GM19438 (cell line): ENCODE results near the gene RAD51D.
"Not testable (repeated sequence)": the region's sequence is repeated elsewhere in the genome, so short reads cannot be mapped to it uniquely, and the experiment has no call there.

Experiments
- ATAC-seq: cut with Tn5 transposase; IDR thresholded peaks from one replicate; pipeline ENCODE4 v1.9.1; 2021; ENCODE audit warnings: low read depth; ENCODE audit not compliant: unreplicated experiment

Gene RAD51D

GRCh38 chr17:35119370-35120165 is at the start of gene RAD51D:
Gene RAD51D, minus strand, starts transcription at chr17:35119860. Its CDS starts 247 bp downstream, at chr17:35119613.
- peak; percentile 85 for ATAC-seq

DNA sequence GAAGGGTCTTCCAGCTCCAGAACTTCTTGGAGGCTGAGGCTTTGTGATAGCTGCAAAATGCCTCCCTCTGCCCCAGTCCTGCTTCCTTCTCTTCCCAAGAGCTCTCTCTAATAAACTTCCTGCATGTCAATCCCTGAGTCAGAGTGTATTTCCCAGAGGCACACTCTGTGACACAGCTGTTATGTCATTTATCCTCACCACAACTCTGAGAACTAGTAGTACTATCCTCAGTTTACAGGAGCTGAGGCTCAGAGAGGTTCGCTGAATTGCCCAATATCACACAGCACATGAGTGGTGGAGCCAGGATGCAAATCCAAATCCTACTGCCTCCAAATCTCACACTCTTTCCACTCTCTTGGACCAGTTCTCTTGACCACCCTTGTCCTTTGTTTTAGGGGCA is 48.0 kb upstream of the RAD51D start:
- ATAC-seq, result no peak

- no peak for ATAC-seq
Observed at GRCh38 chr17:35167046-35167445, 47.4 kb upstream of the RAD51D start.

GRCh38 chr17:35166526-35166925 is 46.9 kb upstream of the RAD51D start:
- no peak for ATAC-seq

- no peak for ATAC-seq
Observed at GRCh38 chr17:35164716-35165115, 45.1 kb upstream of the RAD51D start.

DNA sequence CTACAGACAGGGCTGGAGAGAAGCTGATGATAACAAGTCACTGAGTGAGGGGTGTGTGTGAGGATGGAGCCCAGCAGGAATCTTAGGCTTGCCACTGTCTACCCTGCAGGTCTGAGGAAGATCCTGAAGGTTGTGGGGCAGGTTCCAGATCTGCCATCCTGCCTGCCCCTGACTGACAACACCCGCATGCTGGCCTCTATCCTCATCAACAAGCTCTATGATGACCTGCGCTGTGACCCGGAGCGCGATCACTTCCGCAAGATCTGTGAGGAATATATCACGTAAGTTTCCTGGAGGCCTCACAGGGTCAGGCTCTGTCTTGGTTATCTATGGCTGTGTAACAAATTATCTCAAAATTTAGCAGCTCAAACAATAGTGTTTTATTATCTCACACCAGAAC is 44.2 kb upstream of the RAD51D start:
- ATAC-seq, result no peak

- no peak for ATAC-seq
Observed at GRCh38 chr17:35162755-35163154, 43.1 kb upstream of the RAD51D start.

- no peak for ATAC-seq
Observed at GRCh38 chr17:35161281-35161761, 41.7 kb upstream of the RAD51D start.

- ATAC-seq, result no peak
Observed at GRCh38 chr17:35160354-35161201, 40.9 kb upstream of the RAD51D start.

GRCh38 chr17:35159940-35160339 is 40.3 kb upstream of the RAD51D start:
- ATAC-seq, result no peak

DNA sequence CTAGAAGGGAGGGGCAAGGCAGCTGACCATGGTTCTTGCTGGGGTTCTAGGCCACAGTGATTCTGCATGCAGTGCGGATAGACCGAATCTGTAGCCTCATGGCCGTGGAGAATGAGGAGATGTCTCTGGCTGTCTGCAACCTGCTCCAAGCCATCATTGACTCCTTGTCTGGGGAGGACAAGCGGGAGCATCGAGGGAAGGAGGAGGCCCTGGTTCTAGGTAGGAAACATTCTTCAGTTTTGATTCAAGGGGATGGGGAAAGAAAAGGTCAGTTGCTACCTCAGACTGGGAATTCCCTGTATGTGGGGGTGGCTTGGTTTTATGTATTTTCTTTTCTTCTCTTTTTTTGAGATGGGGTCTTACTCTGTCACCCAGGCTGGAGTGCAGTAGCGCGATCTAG is 35.6 kb upstream of the RAD51D start:
- no peak for ATAC-seq

GRCh38 chr17:35154196-35155165 is 34.8 kb upstream of the RAD51D start:
- ATAC-seq, result no peak

DNA sequence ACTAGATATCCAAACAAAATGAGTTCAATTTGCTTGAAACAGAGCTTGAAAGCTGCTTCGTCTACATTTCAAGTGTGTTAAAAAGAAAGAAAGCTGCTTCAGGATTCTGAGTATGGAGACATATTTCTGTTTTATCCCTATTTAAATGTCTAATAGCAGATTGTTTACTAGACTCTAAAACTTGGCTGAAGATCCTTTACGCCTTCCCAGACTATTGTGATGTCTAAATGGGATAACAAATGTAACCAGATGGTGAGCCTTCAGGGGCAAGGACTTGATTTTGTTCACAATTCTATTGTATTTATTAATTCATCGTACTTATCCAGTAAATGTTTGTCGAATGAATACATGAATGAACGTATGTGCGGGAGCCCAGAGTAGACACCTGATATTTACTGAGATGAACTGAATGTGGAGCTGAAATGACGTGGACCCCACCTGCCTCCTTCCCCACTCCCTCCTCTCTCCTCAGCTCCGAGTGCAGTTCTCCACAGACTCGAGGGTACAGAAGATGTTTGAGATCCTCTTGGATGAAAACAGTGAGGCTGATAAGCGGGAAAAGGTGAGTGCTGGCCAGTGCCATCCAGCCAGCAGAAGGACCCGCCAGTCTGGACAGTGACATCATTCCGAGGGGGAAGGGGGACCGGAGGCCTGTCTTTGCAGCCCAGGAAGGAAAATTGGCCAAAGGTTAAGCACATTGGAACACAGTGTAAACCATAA is 32.9 kb upstream of the RAD51D start:
- no peak for ATAC-seq

DNA sequence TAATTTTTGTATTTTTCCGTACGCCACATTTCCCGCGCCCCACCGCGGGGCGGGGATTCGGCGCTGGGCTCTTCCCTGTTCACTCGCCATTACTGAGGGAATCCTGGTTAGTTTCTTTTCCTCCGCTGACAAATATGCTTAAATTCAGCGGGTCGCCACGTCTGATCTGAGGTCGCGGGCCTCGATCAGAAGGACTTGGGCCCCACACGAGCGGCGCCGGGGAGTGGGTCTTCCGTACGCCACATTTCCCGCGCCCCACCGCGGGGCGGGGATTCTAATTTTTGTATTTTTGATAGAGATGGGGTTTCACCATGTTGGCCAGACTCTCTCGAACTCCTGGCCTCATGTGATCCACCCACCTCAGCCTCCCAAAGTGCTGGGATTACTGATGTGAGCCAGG is 31.4 kb upstream of the RAD51D start:
- not testable (repeated sequence) for ATAC-seq

DNA sequence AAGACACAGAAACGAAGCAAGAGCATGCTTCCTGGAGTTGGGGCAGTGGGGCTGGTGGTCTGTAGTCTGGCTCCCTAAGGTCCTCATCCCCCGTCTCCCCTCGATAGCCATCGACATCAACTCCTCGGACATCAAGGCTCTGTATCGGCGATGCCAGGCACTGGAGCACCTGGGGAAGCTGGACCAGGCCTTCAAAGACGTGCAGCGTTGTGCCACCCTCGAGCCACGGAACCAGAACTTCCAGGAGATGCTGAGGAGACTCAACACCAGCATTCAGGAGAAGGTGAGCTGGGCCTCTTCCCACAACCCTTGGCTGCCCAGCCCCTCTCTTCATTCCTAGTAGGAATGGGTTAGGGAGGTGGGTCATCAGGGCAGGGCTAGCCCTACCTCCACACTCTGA is 30.3 kb upstream of the RAD51D start:
- no peak for ATAC-seq

- no peak for ATAC-seq
Observed at GRCh38 chr17:35148144-35148543, 28.5 kb upstream of the RAD51D start.

GRCh38 chr17:35147375-35147905 is 27.8 kb upstream of the RAD51D start, which contains the start of gene UNC45B:
Gene UNC45B, plus strand, starts transcription at chr17:35147817. Its CDS starts 447 bp downstream, at chr17:35148264.
- no peak for ATAC-seq

DNA sequence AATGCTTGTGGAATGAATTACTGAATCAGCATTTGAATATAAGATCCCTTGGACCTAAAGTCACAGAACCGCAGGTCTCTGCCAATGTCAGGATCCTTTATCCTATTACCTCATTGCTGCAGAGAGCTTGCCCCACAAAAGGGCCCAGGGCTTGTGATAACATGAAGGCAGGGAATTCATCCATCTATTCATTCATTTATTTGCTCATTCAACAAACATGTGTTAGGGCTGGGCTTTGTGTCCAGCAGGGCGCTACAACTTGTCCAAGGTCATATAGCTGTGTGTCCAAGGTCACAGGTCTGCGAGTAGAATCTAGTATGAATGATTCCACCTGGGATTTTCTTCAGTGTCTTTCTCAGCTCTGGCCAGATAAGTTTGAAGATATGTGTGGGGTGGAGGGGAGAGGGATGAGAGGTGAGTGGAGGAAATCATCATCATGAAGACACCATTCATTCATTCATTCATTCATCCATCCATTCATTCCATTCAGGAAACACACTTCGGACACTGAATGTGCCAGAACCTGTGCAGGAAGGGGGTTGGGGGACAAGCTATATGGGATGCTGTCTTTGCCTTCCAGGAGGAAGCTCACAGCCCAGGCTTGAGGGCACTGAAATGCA is 26.7 kb upstream of the RAD51D start:
- no peak for ATAC-seq

GRCh38 chr17:35144840-35145239 is 25.2 kb upstream of the RAD51D start:
- no peak for ATAC-seq
